Osteoblast (primary cell): ENCODE measurements around the gene CLEC20A. TPM values are rescaled to one million over a fixed set of nuclear protein-coding genes. Genes with fewer than 3 reads are reported as not detected.
A peak's percentile ranks its signal among the peaks of the same experiment; 100 is the strongest.
"Not testable (repeated sequence)": the region's sequence is repeated elsewhere in the genome, so short reads cannot be mapped to it uniquely, and the experiment has no call there.

Experiments
- DNase-seq: peaks from one replicate; pipeline ENCODE4 v3.0.0; 2011; ENCODE audit warnings: low spot score, mixed read lengths; ENCODE audit not compliant: insufficient read length; ENCODE audit errors: missing footprints
- H2AFZ ChIP-seq: 2 replicates; pipeline ENCODE4 v1.6.0; 2011; ENCODE audit warnings: mild to moderate bottlenecking, low read length
- H3K27ac ChIP-seq: 2 replicates; pipeline ENCODE4 v1.5.1; 2011; ENCODE audit warnings: mild to moderate bottlenecking, low read depth, low read length, moderate library complexity
- H3K27me3 ChIP-seq: 2 replicates; pipeline ENCODE4 v1.6.0; 2012; ENCODE audit warnings: mild to moderate bottlenecking, control low read depth, inconsistent platforms, low read length, moderate library complexity; ENCODE audit not compliant: insufficient read depth
- H3K36me3 ChIP-seq: 2 replicates; pipeline ENCODE4 v1.5.1; 2011; ENCODE audit warnings: mild to moderate bottlenecking, low read length, control low read depth, moderate library complexity; ENCODE audit not compliant: insufficient read depth
- H3K4me1 ChIP-seq: 2 replicates; pipeline ENCODE4 v1.5.1; 2011; ENCODE audit warnings: mild to moderate bottlenecking, low read length, control low read depth, moderate library complexity; ENCODE audit not compliant: insufficient read depth
- H3K4me2 ChIP-seq: 2 replicates; pipeline ENCODE4 v1.6.0; 2011; ENCODE audit warnings: mild to moderate bottlenecking, low read length; ENCODE audit not compliant: insufficient read depth
- H3K4me3 ChIP-seq: fragments of 200-600 bp; sonication (generic); 3 replicates; pipeline ENCODE4 v1.5.1; 2012; ENCODE audit warnings: mild to moderate bottlenecking, low read length, inconsistent platforms; ENCODE audit not compliant: insufficient read depth
- H3K79me2 ChIP-seq: 2 replicates; pipeline ENCODE4 v1.6.0; 2012; ENCODE audit warnings: mild to moderate bottlenecking, low read length, control low read depth, inconsistent platforms; ENCODE audit not compliant: insufficient read depth
- H3K9me3 ChIP-seq: 2 replicates; pipeline ENCODE4 v1.5.1; 2011; ENCODE audit warnings: low read depth, low read length, control low read depth
- H4K20me1 ChIP-seq: 2 replicates; pipeline ENCODE4 v1.6.0; 2012; ENCODE audit warnings: mild to moderate bottlenecking, low read length, control low read depth; ENCODE audit not compliant: insufficient read depth
- CTCF ChIP-seq: IDR thresholded peaks from 2 replicates; pipeline ENCODE4 v1.5.1; 2011; ENCODE audit warnings: mild to moderate bottlenecking, low read depth, low read length, moderate library complexity; ENCODE audit errors: extremely low read depth
- total RNA-seq: library from RNA; depleted of rRNA; stranded (reverse); fragments of >200 nt; gene quantifications from 2 replicates; pipeline ENCODE4 v1.2.3, GENCODE V29; 2012

CLEC20A gene
- total RNA-seq, 1 donor = under 0.01 TPM

GRCh38 chr1:178506669-178507068, 9.9 kb upstream of the CLEC20A start:
- H3K9me3 ChIP-seq = no peaks in the 10 kb centered on the region
- no peak for TF ChIP-seq CTCF
- H3K4me1 ChIP-seq = no peaks in the 10 kb centered on the region
- no peak overlapping the region for H2AFZ ChIP-seq
- H3K27me3 ChIP-seq = no peaks in the 10 kb centered on the region
- no peak overlapping the region for H3K4me3 ChIP-seq
- no peaks in the 10 kb centered on the region for H4K20me1 ChIP-seq
- no peaks in the 10 kb centered on the region for H3K36me3 ChIP-seq
- H3K27ac ChIP-seq = no peak overlapping the region
- peak; percentile 68 for DNase-seq
- H3K79me2 ChIP-seq = no peaks in the 10 kb centered on the region
- no peak overlapping the region for H3K4me2 ChIP-seq

GRCh38 chr1:178506177-178506576, 9.4 kb upstream of the CLEC20A start:
- H3K4me3 ChIP-seq = no peak overlapping the region
- no peaks in the 10 kb centered on the region for H4K20me1 ChIP-seq
- no peak overlapping the region for H2AFZ ChIP-seq
- no peak overlapping the region for H3K4me2 ChIP-seq
- DNase-seq = no peak
- H3K27me3 ChIP-seq = no peaks in the 10 kb centered on the region
- no peaks in the 10 kb centered on the region for H3K9me3 ChIP-seq
- no peak for TF ChIP-seq CTCF
- H3K36me3 ChIP-seq = no peaks in the 10 kb centered on the region
- H3K4me1 ChIP-seq = peaks cover 4% of the 10 kb centered on the region
- H3K27ac ChIP-seq = no peak overlapping the region
- H3K79me2 ChIP-seq = no peaks in the 10 kb centered on the region

- no peak for TF ChIP-seq CTCF
- Histone ChIP-seq H3K79me2 (no peaks in the 10 kb centered on the region), H3K4me3 (no peak overlapping the region), H3K27me3 (no peaks in the 10 kb centered on the region), H3K4me2 (no peak overlapping the region), H4K20me1 (no peaks in the 10 kb centered on the region), H3K9me3 (no peaks in the 10 kb centered on the region), H3K27ac (no peak overlapping the region), H3K4me1 (peaks cover 4% of the 10 kb centered on the region), H2AFZ (no peak overlapping the region), H3K36me3 (no peaks in the 10 kb centered on the region)
- DNase-seq = no peak
Observed at GRCh38 chr1:178504286-178504685, 7.5 kb upstream of the CLEC20A start.

GRCh38 chr1:178503849-178504248, 7.1 kb upstream of the CLEC20A start:
- no peak for DNase-seq

GRCh38 chr1:178503316-178503715, 6.6 kb upstream of the CLEC20A start:
- H3K27ac ChIP-seq, H4K20me1 ChIP-seq, H3K79me2 ChIP-seq, H2AFZ ChIP-seq, H3K27me3 ChIP-seq, H3K9me3 ChIP-seq, H3K4me1 ChIP-seq, DNase-seq, H3K36me3 ChIP-seq, H3K4me3 ChIP-seq, H3K4me2 ChIP-seq: not testable (repeated sequence)

More at GRCh38 chr1:178503849-178504248, 7.1 kb upstream of the CLEC20A start:
- Histone ChIP-seq H3K27ac (no peak overlapping the region), H3K79me2 (no peaks in the 10 kb centered on the region), H3K4me2 (no peak overlapping the region), H4K20me1 (no peaks in the 10 kb centered on the region), H3K9me3 (no peaks in the 10 kb centered on the region), H3K36me3 (no peaks in the 10 kb centered on the region), H3K4me3 (no peak overlapping the region), H3K27me3 (no peaks in the 10 kb centered on the region), H2AFZ (no peak overlapping the region), H3K4me1 (peaks cover 4% of the 10 kb centered on the region)
- TF ChIP-seq CTCF = no peak
